ENCODE results near the gene SFMBT2.

The SFMBT2 gene

DNA sequence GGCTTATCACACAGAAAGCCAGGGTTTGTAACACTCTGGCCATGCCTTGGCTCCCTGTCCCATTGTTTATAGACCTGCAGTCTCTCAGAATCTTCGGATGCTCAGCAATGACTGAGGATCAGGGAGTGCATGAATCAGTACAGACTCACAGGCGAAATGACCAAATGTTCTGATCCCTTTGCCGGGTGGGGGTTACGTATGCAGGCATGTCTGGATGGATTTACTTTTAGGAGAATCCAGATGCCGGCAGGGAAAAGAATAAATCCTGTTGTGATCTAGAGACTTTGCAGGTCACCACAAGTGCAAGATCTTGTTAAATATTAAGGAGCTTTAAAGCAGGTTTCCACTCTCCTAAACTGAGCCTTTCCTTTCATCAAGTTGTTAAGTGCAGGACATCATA, 149.5 kb downstream of the SFMBT2 start:
- Histone ChIP-seq H3K27me3 (ENCODE audit: low read depth) (no peaks in the 10 kb centered on the region), H3K36me3 (replicated peaks) (no peaks in the 10 kb centered on the region), H3K4me3 (no peak overlapping the region), H3K9me3 (no peaks in the 10 kb centered on the region), H3K4me1 (peaks cover 8% of the 10 kb centered on the region; the same call in 1 of the 2 replicates)
- no peak for DNase-seq (ENCODE audit: low spot score in 2 of 2)
- in situ Hi-C loops (cut with MboI; ENCODE audit: low sequenced_read_pairs), result no loop called here

DNA sequence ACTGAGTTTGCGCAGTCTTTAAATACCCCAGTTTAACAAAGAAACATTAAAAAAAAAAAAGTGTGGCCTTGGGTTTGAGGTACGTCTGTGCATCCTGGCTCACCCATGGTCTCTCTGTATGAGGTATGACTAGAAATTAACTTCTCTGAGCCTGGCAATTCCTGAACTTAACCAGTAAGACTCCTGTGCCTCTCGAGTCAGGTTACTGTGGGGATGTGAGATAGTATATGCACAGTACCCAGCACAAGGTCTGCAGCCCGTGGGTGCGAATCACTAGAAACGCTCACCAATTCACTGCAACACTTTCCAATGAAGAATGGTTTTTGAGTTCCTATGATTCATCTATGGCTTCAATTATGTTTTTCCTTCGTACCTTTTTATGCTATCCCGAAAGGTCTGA, 149.9 kb downstream of the SFMBT2 start:
- Histone ChIP-seq H3K27me3 (ENCODE audit: low read depth) (no peaks in the 10 kb centered on the region), H3K4me1 (peaks cover 8% of the 10 kb centered on the region; the same call in 1 of the 2 replicates), H3K4me3 (no peak overlapping the region), H3K36me3 (replicated peaks) (no peaks in the 10 kb centered on the region), H3K9me3 (no peaks in the 10 kb centered on the region)
- no peak for DNase-seq (ENCODE audit: low spot score in 2 of 2)
- in situ Hi-C loops (cut with MboI; ENCODE audit: low sequenced_read_pairs), result no loop called here

DNA sequence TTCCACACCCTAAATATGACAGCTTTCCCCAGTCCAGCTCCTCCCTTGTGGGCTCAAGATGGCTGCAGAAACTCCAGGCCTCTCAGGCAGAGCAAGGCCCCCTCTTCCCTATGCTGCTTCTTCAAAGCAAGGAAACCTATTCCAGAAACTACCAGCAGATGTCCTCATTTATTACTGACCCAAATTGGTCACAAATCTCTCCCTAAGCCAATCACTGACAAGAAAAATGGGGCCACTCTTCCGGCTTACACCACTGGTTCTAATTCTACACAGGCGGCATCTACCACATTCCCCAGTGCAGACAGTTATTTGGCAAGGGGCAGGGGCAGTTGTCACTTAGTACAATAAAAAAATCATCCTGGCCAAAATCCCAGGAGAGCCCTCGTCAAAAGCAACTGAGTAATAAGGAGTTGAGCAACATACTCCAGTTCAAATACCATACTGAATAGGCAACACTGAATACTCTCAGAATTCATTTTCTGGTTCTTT, 150.4 kb downstream of the SFMBT2 start:
- H3K4me1 ChIP-seq, result peaks cover 8% of the 10 kb centered on the region; the same call in 1 of the 2 replicates
- no peak overlapping the region for H3K4me3 ChIP-seq
- DNase-seq (ENCODE audit: low spot score in 2 of 2), result peak; percentile 63 to 71
- no peaks in the 10 kb centered on the region for H3K9me3 ChIP-seq
- in situ Hi-C loops (cut with MboI; ENCODE audit: low sequenced_read_pairs), result no loop called here
- H3K36me3 ChIP-seq (replicated peaks), result no peaks in the 10 kb centered on the region
- H3K27me3 ChIP-seq (ENCODE audit: low read depth), result no peaks in the 10 kb centered on the region

DNA sequence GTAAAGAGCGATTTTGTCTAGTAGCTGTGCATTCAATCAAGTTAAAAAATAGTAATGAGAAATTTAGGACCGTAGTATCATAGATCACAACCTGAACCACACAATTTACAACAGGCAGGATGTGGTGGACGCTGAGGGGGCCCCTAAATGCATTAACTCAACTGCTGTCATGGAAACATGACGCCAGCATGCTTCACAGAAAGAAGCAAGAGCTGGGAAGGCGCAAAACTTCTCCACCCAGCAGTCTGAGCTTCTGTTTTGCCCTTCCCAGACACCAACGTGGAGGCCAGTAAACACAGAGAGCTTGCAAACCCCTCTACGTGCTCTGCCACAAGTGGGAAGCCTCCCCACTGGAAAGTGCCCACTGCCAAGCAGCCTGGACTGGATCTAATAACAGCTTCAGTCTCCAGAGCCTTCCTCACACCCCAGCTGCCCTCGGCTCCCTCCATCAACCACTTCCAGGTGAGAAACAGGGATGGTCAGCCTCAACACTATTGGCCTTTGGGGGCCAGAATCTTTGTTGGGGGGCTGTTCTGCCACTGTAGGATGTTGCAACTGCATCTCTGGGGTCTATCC, 151.8 kb downstream of the SFMBT2 start:
- H3K36me3 ChIP-seq (replicated peaks), result no peaks in the 10 kb centered on the region; the same call in 1 of the 2 replicates
- H3K9me3 ChIP-seq, result no peaks in the 10 kb centered on the region
- no peaks in the 10 kb centered on the region for H3K27me3 ChIP-seq (ENCODE audit: low read depth)
- no peak overlapping the region for H3K4me3 ChIP-seq
- no peak for DNase-seq (ENCODE audit: low spot score in 2 of 2)
- in situ Hi-C loops (cut with MboI; ENCODE audit: low sequenced_read_pairs), result no loop called here
- H3K4me1 ChIP-seq, result peaks cover 8% of the 10 kb centered on the region; the same call in 1 of the 2 replicates

DNA sequence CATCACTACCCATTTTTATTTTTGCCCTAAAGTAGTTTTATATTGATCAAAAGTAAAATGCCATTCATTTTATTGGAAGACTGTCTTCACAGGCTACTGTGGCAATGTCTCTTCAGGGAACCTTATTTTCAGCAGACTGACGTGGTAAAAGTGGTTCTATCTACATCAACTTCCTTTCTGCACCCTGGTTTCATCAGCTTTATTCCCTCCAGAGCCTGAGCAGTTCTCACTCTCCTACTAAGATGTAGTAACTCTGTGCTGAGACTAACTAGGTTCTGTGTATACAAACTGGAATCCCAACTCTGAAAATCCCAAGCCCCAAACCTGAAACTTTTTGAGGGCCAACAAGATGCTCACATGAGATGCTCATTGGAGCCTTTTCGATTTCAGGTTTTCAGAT, 155.3 kb downstream of the SFMBT2 start:
- no peaks in the 10 kb centered on the region for H3K9me3 ChIP-seq
- peaks cover 3% of the 10 kb centered on the region; the same call in 1 of the 2 replicates for H3K4me1 ChIP-seq
- no peak overlapping the region for H3K4me3 ChIP-seq
- DNase-seq (ENCODE audit: low spot score in 2 of 2), result no peak
- no peaks in the 10 kb centered on the region; the same call in 1 of the 2 replicates for H3K36me3 ChIP-seq (replicated peaks)
- in situ Hi-C loops (cut with MboI; ENCODE audit: low sequenced_read_pairs), result no loop called here
- H3K27me3 ChIP-seq (ENCODE audit: low read depth), result no peaks in the 10 kb centered on the region

DNA sequence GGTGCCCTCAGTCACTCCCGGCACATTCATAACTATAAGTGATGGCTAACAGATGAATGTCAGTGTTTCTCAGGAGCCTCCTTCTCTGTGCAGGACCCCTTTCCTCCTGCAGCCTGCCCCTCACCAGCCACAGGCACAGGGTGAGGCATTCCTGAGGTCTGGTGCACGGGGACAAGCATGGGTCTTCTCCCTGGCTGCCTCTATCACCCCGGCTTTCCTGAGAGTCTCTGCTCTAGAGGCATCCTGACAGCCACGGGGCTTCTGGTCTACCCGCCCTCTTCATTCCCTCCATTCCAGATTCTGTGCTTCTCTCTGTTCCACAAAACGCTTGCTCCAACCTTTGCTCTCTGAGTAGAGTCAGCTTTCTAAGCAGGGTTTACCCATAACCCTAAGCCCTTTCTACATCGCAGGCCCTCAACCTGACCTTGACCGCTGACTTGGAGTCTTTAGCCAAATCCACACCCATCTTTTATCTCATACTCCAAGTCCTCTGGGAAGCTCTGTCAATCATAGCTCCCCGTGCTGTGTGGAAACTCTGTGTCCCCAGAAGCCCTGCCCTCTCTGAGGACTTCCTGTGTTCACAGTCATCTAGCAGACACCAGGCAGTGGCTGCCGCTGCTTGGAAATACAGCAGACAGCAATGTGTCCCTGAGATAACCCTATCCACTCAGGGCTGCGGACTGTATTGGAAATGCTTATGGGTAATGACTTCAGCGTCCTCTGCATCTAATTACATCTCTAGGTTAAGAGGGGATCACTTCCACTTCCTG, 159.0 kb downstream of the SFMBT2 start:
- no peaks in the 10 kb centered on the region for H3K9me3 ChIP-seq
- DNase-seq (ENCODE audit: low spot score in 2 of 2), result no peak
- H3K4me3 ChIP-seq, result no peak overlapping the region
- in situ Hi-C loops (cut with MboI; ENCODE audit: low sequenced_read_pairs), result no loop called here
- no peaks in the 10 kb centered on the region for H3K4me1 ChIP-seq
- H3K36me3 ChIP-seq (replicated peaks), result peaks cover 10% of the 10 kb centered on the region
- H3K27me3 ChIP-seq (ENCODE audit: low read depth), result no peaks in the 10 kb centered on the region

DNA sequence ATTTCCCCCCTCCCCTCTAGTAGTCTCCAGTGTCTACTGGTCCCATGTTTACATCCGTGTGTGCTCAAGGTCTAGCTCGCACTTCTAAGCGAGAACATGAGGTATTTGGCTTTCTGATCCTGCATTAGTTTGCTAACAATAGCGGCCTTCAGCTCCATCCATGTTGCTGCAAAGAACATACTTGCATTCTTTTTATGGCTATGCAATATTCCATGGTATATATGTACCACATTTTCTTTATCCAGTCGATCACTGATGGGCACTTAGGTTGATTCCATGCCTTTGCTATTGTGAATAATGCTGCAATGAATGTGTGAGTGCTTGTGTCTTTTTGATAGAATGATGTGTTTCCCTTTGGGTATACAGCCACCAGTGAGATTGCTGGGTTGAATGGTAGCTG, 160.6 kb downstream of the SFMBT2 start:
- Histone ChIP-seq H3K4me1 (no peaks in the 10 kb centered on the region), H3K36me3 (replicated peaks) (peaks cover 11% of the 10 kb centered on the region), H3K4me3 (no peak overlapping the region), H3K27me3 (ENCODE audit: low read depth) (no peaks in the 10 kb centered on the region), H3K9me3 (no peaks in the 10 kb centered on the region)
- no peak for DNase-seq (ENCODE audit: low spot score in 2 of 2)
- in situ Hi-C loops (cut with MboI; ENCODE audit: low sequenced_read_pairs), result no loop called here

DNA sequence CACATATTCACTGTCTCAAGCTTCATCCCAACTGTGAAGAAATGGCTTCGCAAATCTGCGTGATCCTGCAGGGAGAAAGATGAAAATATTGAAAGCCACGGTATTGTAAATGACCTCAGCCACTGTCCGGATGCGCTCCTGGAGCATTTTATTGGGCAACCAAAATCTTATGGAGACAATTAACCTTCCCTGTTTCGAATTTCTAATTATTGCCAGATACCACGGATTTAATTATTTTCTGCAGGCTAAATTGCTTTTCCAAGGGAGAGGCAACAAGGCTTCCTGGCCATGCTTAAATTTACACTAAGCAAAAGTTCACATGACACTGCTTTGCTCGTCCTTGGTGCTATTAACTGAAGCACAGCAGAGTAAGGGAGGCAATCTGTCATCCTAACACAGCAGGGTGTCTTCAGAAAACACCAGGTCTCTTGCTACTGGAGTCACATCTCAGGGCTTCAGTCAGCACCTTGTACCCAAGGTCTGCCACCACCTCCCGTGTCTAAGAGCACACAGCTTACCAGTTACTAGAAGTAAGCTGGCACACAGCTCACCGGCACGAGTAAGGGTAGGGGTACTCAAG, 162.2 kb downstream of the SFMBT2 start:
- Histone ChIP-seq H3K27me3 (ENCODE audit: low read depth) (no peaks in the 10 kb centered on the region), H3K36me3 (replicated peaks) (peaks cover 11% of the 10 kb centered on the region), H3K9me3 (no peaks in the 10 kb centered on the region), H3K4me1 (no peaks in the 10 kb centered on the region), H3K4me3 (no peak overlapping the region)
- no peak for DNase-seq (ENCODE audit: low spot score in 2 of 2)
- in situ Hi-C loops (cut with MboI; ENCODE audit: low sequenced_read_pairs), result no loop called here

DNA sequence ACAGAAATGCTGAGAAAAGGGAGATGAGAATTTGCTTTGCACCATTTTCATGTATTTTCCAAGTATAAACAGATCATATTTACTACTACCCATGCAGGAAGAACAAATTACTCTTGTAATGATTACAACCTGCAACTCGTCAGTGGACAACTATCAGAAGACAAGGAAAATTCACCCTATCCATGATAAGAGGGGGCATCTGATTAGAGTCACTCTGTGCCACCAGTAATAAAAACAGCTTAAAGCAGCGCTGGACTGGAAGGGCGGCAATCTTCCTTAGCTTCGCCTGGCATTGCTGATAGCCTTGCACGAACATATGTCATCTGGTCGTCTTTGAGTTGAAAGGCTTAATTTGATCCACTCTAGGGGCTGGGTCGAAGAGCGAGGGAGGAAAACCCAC, 162.7 kb downstream of the SFMBT2 start:
- H3K4me3 ChIP-seq, result no peak overlapping the region
- in situ Hi-C loops (cut with MboI; ENCODE audit: low sequenced_read_pairs), result no loop called here
- H3K36me3 ChIP-seq (replicated peaks), result peaks cover 15% of the 10 kb centered on the region
- H3K9me3 ChIP-seq, result no peaks in the 10 kb centered on the region
- H3K4me1 ChIP-seq, result no peaks in the 10 kb centered on the region
- DNase-seq (ENCODE audit: low spot score in 2 of 2), result no peak
- no peaks in the 10 kb centered on the region for H3K27me3 ChIP-seq (ENCODE audit: low read depth)

DNA sequence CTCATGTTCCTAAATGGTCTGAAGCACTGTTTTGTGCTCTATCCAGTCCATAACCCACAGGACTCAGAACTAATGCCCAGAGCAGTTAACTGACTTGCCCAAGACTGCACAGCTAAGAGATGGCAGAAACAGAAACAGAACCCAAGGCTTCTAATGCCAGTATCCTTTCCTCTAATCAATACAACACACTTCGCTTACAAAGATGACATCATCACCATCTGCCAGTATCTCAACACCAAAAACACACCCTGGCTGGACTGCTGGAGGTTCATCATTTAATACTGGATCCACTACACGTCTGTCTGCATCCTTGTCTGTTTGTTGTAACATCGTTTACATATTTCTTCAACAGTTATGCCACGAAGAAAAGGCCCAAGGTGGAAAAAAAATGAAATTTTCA, 165.3 kb downstream of the SFMBT2 start:
- no peaks in the 10 kb centered on the region for H3K9me3 ChIP-seq
- in situ Hi-C loops (cut with MboI; ENCODE audit: low sequenced_read_pairs), result no loop called here
- no peaks in the 10 kb centered on the region for H3K4me1 ChIP-seq
- no peaks in the 10 kb centered on the region for H3K27me3 ChIP-seq (ENCODE audit: low read depth)
- H3K36me3 ChIP-seq (replicated peaks), result peaks cover 22% of the 10 kb centered on the region
- H3K4me3 ChIP-seq, result no peak overlapping the region
- DNase-seq (ENCODE audit: low spot score in 2 of 2), result no peak

DNA sequence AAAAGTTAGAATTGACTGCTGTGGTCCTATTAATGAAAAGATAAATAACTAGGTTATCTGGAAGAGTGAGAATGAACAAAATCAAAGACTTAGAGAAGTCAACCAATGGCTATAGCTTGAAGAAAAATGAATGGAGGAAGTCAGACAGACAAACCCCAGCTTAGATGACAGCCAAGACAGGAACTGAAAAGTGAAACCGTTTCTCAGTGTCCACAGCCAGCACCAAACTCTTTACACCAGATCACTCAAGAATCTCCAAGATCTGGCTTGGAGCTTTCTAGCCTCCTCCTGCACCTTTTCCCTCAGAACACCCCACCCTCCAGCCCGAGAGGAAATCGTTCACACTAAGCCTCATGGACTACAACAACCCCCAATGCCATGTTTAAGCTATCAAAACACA, 167.0 kb downstream of the SFMBT2 start:
- no peaks in the 10 kb centered on the region for H3K27me3 ChIP-seq (ENCODE audit: low read depth)
- H3K36me3 ChIP-seq (replicated peaks), result peaks cover 18% of the 10 kb centered on the region
- in situ Hi-C loops (cut with MboI; ENCODE audit: low sequenced_read_pairs), result no loop called here
- H3K4me3 ChIP-seq, result no peak overlapping the region
- no peaks in the 10 kb centered on the region for H3K9me3 ChIP-seq
- DNase-seq (ENCODE audit: low spot score in 2 of 2), result no peak
- H3K4me1 ChIP-seq, result no peaks in the 10 kb centered on the region

DNA sequence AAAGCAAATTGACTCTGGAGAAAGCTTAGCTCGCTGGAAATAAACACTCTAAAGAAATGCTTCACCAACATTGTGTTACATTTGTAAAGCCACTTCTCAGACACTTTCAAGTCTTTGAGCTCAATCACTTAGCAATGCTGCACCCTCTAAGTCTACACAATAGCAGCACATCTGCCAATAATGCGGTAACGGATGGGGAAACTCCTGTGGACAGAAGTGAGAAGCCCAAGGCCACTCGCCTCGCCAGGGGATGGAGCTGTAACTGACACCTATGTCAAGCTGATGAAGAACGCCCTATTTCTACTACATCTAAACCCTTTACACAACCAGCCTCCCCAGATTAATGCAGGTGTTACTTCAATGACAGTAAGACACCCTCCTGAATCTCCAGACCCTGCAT, 167.7 kb downstream of the SFMBT2 start:
- H3K4me3 ChIP-seq, result no peak overlapping the region
- in situ Hi-C loops (cut with MboI; ENCODE audit: low sequenced_read_pairs), result no loop called here
- DNase-seq (ENCODE audit: low spot score in 2 of 2), result no peak

DNA sequence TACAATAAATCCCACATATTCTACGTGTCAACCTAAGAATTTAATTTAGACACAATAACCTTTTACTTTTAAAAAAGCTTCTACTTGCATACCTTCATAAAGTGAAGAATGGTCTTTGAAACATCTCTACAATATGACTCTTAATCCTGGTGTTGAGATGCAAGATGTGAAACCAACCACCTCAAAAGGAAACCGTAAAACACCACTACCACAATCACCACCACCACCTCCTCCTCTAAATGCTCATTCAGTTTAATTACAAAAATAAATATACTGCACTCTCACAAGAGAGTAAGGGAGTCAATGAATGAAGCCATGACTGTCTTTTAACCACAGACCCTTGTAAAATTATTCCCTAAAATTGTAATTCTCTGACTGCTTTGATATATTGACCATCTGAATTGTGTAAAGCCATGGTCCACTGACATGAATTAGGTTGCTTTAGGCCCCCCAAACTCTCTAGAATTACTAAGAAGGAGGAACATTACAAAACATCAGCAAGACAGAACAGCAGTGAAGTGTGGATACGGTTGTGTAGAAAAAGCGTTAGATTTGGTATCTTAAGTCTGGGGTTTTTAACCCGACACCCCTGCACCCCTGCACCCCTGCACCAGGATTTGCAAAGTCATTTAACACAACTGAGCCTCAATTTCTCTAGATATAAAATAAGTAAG, 171.4 kb downstream of the SFMBT2 start:
- no peaks in the 10 kb centered on the region for H3K27me3 ChIP-seq (ENCODE audit: low read depth)
- H3K9me3 ChIP-seq, result no peaks in the 10 kb centered on the region
- in situ Hi-C loops (cut with MboI; ENCODE audit: low sequenced_read_pairs), result no loop called here
- H3K36me3 ChIP-seq (replicated peaks), result peaks cover 12% of the 10 kb centered on the region; the same call in 1 of the 2 replicates
- DNase-seq (ENCODE audit: low spot score in 2 of 2), result no peak
- H3K4me1 ChIP-seq, result no peaks in the 10 kb centered on the region
- no peak overlapping the region for H3K4me3 ChIP-seq

More for the DNA sequence above, 167.7 kb downstream of the SFMBT2 start:
- no peaks in the 10 kb centered on the region for H3K9me3 ChIP-seq
- H3K4me1 ChIP-seq, result no peaks in the 10 kb centered on the region
- peaks cover 18% of the 10 kb centered on the region for H3K36me3 ChIP-seq (replicated peaks)
- H3K27me3 ChIP-seq (ENCODE audit: low read depth), result no peaks in the 10 kb centered on the region

DNA sequence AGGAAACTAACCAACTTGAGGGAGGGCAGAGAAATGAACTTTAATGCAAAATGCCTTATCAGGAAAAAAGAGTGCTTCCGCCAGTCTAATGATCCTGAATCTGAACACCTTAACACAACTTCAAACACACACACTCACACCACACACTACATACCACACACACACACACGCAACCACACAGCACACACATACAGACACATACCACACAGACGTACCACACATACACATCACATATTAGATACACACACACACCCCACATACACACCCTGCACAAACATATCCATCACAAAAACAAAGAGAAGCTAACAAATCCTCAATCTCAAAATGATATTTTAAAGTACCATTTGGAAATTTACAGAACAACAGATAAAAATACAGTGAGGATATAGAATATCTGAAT, 175.5 kb downstream of the SFMBT2 start:
- in situ Hi-C loops (cut with MboI; ENCODE audit: low sequenced_read_pairs), result no loop called here
- H3K36me3 ChIP-seq (replicated peaks), result no peaks in the 10 kb centered on the region

More for the DNA sequence above, 175.5 kb downstream of the SFMBT2 start:
- DNase-seq (ENCODE audit: low spot score in 2 of 2), result no peak
- Histone ChIP-seq H3K4me3 (no peak overlapping the region), H3K27me3 (ENCODE audit: low read depth) (no peaks in the 10 kb centered on the region), H3K4me1 (peaks cover 11% of the 10 kb centered on the region), H3K9me3 (no peaks in the 10 kb centered on the region)

Data from HAP-1 (cell line).